COLO829 (cell line): Measurements from ENCODE around the gene LRBA.
"Not testable (repeated sequence)": the region's sequence is repeated elsewhere in the genome, so short reads cannot be mapped to it uniquely, and the experiment has no call there.

ENCODE experiments used
- DNase-seq: peaks from one replicate; pipeline ENCODE4 v3.0.0; 2012; ENCODE audit warnings: low spot score

LRBA gene

GRCh38 chr4:150415213-150415612, 599.9 kb downstream of the LRBA start:
- no peak for DNase-seq

- no peak for DNase-seq
These were observed 603.6 kb downstream of the LRBA start for GRCh38 chr4:150411520-150411919.

GRCh38 chr4:150402871-150403272, 612.2 kb downstream of the LRBA start:
- DNase-seq = no peak

- DNase-seq = no peak
These were observed 613.9 kb downstream of the LRBA start for GRCh38 chr4:150401083-150401687.

GRCh38 chr4:150395872-150396271, 619.2 kb downstream of the LRBA start:
- no peak for DNase-seq

- no peak for DNase-seq
These were observed 621.0 kb downstream of the LRBA start for GRCh38 chr4:150394046-150394445.

GRCh38 chr4:150391052-150391451, 624.0 kb downstream of the LRBA start:
- no peak for DNase-seq

GRCh38 chr4:150390531-150390910, 624.6 kb downstream of the LRBA start:
- no peak for DNase-seq

- no peak for DNase-seq
These were observed 625.1 kb downstream of the LRBA start for GRCh38 chr4:150389896-150390530.

GRCh38 chr4:150387981-150388380, 627.1 kb downstream of the LRBA start:
- DNase-seq = no peak

GRCh38 chr4:150386415-150386814, 628.7 kb downstream of the LRBA start:
- DNase-seq = not testable (repeated sequence)

- DNase-seq = peak; percentile 51
These were observed 629.5 kb downstream of the LRBA start for GRCh38 chr4:150385606-150386005.

- DNase-seq = no peak
These were observed 630.8 kb downstream of the LRBA start for GRCh38 chr4:150384249-150384648.

GRCh38 chr4:150382028-150382427, 633.1 kb downstream of the LRBA start:
- DNase-seq = no peak

GRCh38 chr4:150381609-150382008, 633.5 kb downstream of the LRBA start:
- DNase-seq = peak; percentile 14

- no peak for DNase-seq
These were observed 634.0 kb downstream of the LRBA start for GRCh38 chr4:150381036-150381435.

GRCh38 chr4:150379454-150379853, 635.6 kb downstream of the LRBA start:
- peak; percentile 13 for DNase-seq

GRCh38 chr4:150375025-150375424, 640.1 kb downstream of the LRBA start:
- no peak for DNase-seq

GRCh38 chr4:150371869-150372268, 643.2 kb downstream of the LRBA start:
- no peak for DNase-seq

- no peak for DNase-seq
These were observed 645.4 kb downstream of the LRBA start for GRCh38 chr4:150369434-150370380.

- peak; percentile 45 for DNase-seq
These were observed 646.4 kb downstream of the LRBA start for GRCh38 chr4:150368667-150369066.

- DNase-seq = no peak
These were observed 647.8 kb downstream of the LRBA start for GRCh38 chr4:150367326-150367725.

GRCh38 chr4:150366487-150366999, 648.5 kb downstream of the LRBA start:
- DNase-seq = peak; percentile 55
